Breast epithelium (tissue), 3 donors: Measurements from ENCODE around the gene PCDHA11. TPM values are rescaled to one million over a fixed set of nuclear protein-coding genes. Genes with fewer than 3 reads are reported as not detected.

Experiments used
- total RNA-seq, 3 donors: library from RNA; depleted of rRNA; stranded (reverse); fragments of >200 nt; gene quantifications; one replicate each; pipeline ENCODE4 v1.1.0, GENCODE V29; 2016

Gene PCDHA11
- total RNA-seq, 3 donors from 2014 or later: 0.48 to 4.3 (median 3.4) TPM

Other genes with a start within 250 kb of the PCDHA11 start
- 100 to 1,000 TPM in 1 of 3 donors, 10 to 100 TPM in 2; 46.9 to 119 (median 65.7) TPM for gene CD14, start 235.8 kb upstream of the PCDHA11 start, total RNA-seq
- gene TMCO6, start 229.5 kb upstream of the PCDHA11 start, total RNA-seq: 10 to 100 TPM; 23.0 to 45.4 (median 34.1) TPM
- 10 to 100 TPM; 60.0 to 68.2 (median 67.8) TPM for gene NDUFA2, start 221.3 kb upstream of the PCDHA11 start, total RNA-seq
- 100 to 1,000 TPM; 113 to 146 (median 138) TPM for gene IK, start 221.1 kb upstream of the PCDHA11 start, total RNA-seq
- 10 to 100 TPM; 20.0 to 25.6 (median 25.3) TPM for gene WDR55, start 204.1 kb upstream of the PCDHA11 start, total RNA-seq
- 1 to 10 TPM in 2 of 3 donors, under 1 TPM in 1; 0.88 to 2.6 (median 1.4) TPM for gene DND1, start 195.4 kb upstream of the PCDHA11 start, total RNA-seq
- 10 to 100 TPM; 43.2 to 53.7 (median 53.1) TPM for gene HARS1, start 177.6 kb upstream of the PCDHA11 start, total RNA-seq
- gene HARS2, start 177.5 kb upstream of the PCDHA11 start, total RNA-seq: 10 to 100 TPM; 21.1 to 39.4 (median 32.4) TPM
- 10 to 100 TPM; 45.2 to 55.0 (median 52.2) TPM for gene ZMAT2, start 168.5 kb upstream of the PCDHA11 start, total RNA-seq
- gene PCDHA1, start 82.8 kb upstream of the PCDHA11 start, total RNA-seq: not detected
- under 1 TPM in 2 of 3 donors, not detected in 1; 0.33 to 0.59 TPM for gene PCDHA2, start 74.1 kb upstream of the PCDHA11 start, total RNA-seq
- gene PCDHA3, start 67.9 kb upstream of the PCDHA11 start, total RNA-seq: 1 to 10 TPM in 1 of 3 donors, under 1 TPM in 2; 0.96 to 2.8 (median 0.98) TPM
- 1 to 10 TPM in 2 of 3 donors, under 1 TPM in 1; 0.64 to 5.4 (median 2.6) TPM for gene PCDHA4, start 61.9 kb upstream of the PCDHA11 start, total RNA-seq
- 1 to 10 TPM in 1 of 3 donors, under 1 TPM in 2; 0.16 to 1.2 (median 0.66) TPM for gene PCDHA5, start 47.3 kb upstream of the PCDHA11 start, total RNA-seq
- gene PCDHA6, start 41.0 kb upstream of the PCDHA11 start, total RNA-seq: 1 to 10 TPM in 2 of 3 donors, under 1 TPM in 1; 0.96 to 4.2 (median 2.6) TPM
- gene PCDHA7, start 34.7 kb upstream of the PCDHA11 start, total RNA-seq: 1 to 10 TPM; 1.3 TPM
- gene PCDHA8, start 27.8 kb upstream of the PCDHA11 start, total RNA-seq: under 1 TPM; 0.32 to 0.98 (median 0.88) TPM
- 1 to 10 TPM in 1 of 3 donors, under 1 TPM in 2; 0.16 to 1.5 (median 0.66) TPM for gene PCDHA9, start 20.6 kb upstream of the PCDHA11 start, total RNA-seq
- 1 to 10 TPM in 2 of 3 donors, under 1 TPM in 1; 0.64 to 6.4 (median 4.9) TPM for gene PCDHA10, start 13.1 kb upstream of the PCDHA11 start, total RNA-seq
- gene PCDHA12, start 6.4 kb downstream of the PCDHA11 start, total RNA-seq: 1 to 10 TPM in 2 of 3 donors, under 1 TPM in 1; 0.48 to 6.9 (median 5.0) TPM
- gene PCDHA13, start 13.2 kb downstream of the PCDHA11 start, total RNA-seq: 1 to 10 TPM; 1.3 to 3.5 (median 1.6) TPM
- gene PCDHAC1, start 57.3 kb downstream of the PCDHA11 start, total RNA-seq: 1 to 10 TPM in 2 of 3 donors, under 1 TPM in 1; 0.80 to 2.5 (median 2.3) TPM
- gene PCDHAC2, start 97.5 kb downstream of the PCDHA11 start, total RNA-seq: 1 to 10 TPM; 2.1 to 2.8 (median 2.6) TPM
- gene PCDHB1, start 182.4 kb downstream of the PCDHA11 start, total RNA-seq: under 1 TPM in 2 of 3 donors, not detected in 1; under 0.01 TPM
- 10 to 100 TPM in 1 of 3 donors, 1 to 10 TPM in 2; 3.8 to 10.8 (median 9.8) TPM for gene PCDHB2, start 225.7 kb downstream of the PCDHA11 start, total RNA-seq
- gene PCDHB3, start 231.5 kb downstream of the PCDHA11 start, total RNA-seq: 1 to 10 TPM; 3.4 to 6.2 (median 5.4) TPM